Mucosa of descending colon (tissue), 3 donors: ENCODE results near the gene TM7SF2. TPM values are rescaled to one million over a fixed set of nuclear protein-coding genes. Genes with fewer than 3 reads are reported as not detected.
A peak's percentile ranks its signal among the peaks of the same experiment; 100 is the strongest.

Source experiments
- ATAC-seq: fragments of 200-7000 bp; cut with Tn5 transposase; one replicate; pipeline ENCODE4 v1.9.1; 2020; ENCODE audit warnings: mild to moderate bottlenecking, moderate library complexity
- DNase-seq, 3 donors: peaks; one replicate each; pipeline ENCODE4 v3.0.0-alpha.2; 2020
- H3K36me3 ChIP-seq: fragments of 200-600 bp; one replicate; pipeline ENCODE4 v1.8.0; 2021; ENCODE audit warnings: low read depth, mild to moderate bottlenecking
- H3K4me1 ChIP-seq: fragments of 200-600 bp; one replicate; pipeline ENCODE4 v1.8.0; 2021; ENCODE audit warnings: low read depth, mild to moderate bottlenecking
- H3K4me3 ChIP-seq: fragments of 200-600 bp; one replicate; pipeline ENCODE4 v1.8.0; 2021; ENCODE audit warnings: mild to moderate bottlenecking
- H3K9me3 ChIP-seq: fragments of 200-600 bp; one replicate; pipeline ENCODE4 v1.8.0; 2021; ENCODE audit warnings: mild to moderate bottlenecking
- CTCF ChIP-seq: fragments of 200-600 bp; IDR thresholded peaks from one replicate; pipeline ENCODE4 v1.8.0; 2022; ENCODE audit warnings: antibody characterized with exemption, mild to moderate bottlenecking
- intact Hi-C, 2 donors: fragments of 100-400 bp; cut with DNase I in 1 of 2; cut with micrococcal nuclease in 1 of 2; formaldehyde crosslinking; loops; one replicate each; pipeline versions ENCODE4 v1.11.0 to v1.11.1; 2022; cut with DNase I, micrococcal nuclease
- total RNA-seq, 3 donors: library from RNA; stranded (reverse); fragmentation: NEBNext Ultra II Directional in 2 of 3; extraction: Animal tissue kit (Norgen Biotek cat#: 25700) in 2 of 3; gene quantifications; one replicate each; pipeline versions ENCODE4 v1.2.1 to v1.2.4, GENCODE V29; 2021 to 2023
- donor health status: DM: no; HTN: no; CAD: no; lungs with moderate emphysema.
- donor health status: DM: no; HTN: no; CAD: no.
- donor health status: DM: no; HTN: yes; CAD: no.

Gene TM7SF2
- total RNA-seq, 3 donors from 2014 or later: 13.1 to 25.7 (median 23.6) TPM

DNA sequence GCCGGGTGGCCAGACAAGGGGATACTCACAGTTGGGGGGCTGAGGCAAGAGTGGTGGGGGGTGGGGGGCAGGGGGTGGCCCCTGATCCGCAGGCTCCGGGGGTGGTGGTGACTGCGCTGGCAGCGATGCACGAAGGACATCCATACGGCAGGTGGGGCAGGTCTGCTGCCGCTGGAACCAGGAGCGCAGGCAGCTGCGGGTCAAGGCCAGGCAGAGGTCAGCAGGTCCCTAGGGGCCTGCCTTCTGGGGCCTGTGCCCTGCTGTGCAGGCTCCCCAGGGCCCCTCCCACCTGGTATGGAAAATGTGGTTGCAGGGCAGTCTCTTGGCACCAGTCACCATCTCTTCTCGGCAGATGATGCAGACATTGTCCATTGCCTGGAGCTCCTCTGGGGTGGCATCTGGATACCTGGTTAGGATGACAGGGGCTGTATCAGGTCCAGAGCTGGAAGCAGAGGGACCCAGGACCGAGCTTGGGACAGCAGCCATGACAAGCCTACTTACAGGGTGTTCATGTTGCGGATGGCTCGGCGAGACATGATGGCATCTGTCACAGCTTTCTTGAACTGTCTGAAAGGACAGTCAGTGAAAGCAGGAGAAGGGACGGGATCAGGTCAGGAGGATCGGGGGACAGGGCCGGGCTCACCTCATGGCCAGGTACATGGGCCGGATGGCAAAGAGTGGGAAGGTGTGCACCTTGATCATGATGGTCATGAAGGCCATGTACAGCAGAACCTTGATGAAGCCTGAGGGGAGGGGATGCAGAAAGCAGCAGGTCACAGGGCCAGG lies 19.2 kb downstream of the TM7SF2 start:
- no peak for TF ChIP-seq CTCF
- ATAC-seq: no peak
- H3K9me3 ChIP-seq: no peaks in the 10 kb centered on the region
- peaks cover 31% of the 10 kb centered on the region for H3K36me3 ChIP-seq
- peak in 1 of 3 donors; percentile 25 for DNase-seq
- intact Hi-C loops: no loop called here
- peaks cover 19% of the 10 kb centered on the region for H3K4me1 ChIP-seq
- H3K4me3 ChIP-seq: no peak overlapping the region

- DNase-seq: no peak
- H3K4me1 ChIP-seq: peaks cover 22% of the 10 kb centered on the region
- no peak for TF ChIP-seq CTCF
- peaks cover 27% of the 10 kb centered on the region for H3K36me3 ChIP-seq
- H3K4me3 ChIP-seq: no peak overlapping the region
- intact Hi-C loops: no loop called here
- no peak for ATAC-seq
- H3K9me3 ChIP-seq: no peaks in the 10 kb centered on the region
Measured at GRCh38 chr11:65131417-65131776, 19.7 kb downstream of the TM7SF2 start.

GRCh38 chr11:65131895-65132237 lies 20.2 kb downstream of the TM7SF2 start:
- ATAC-seq: no peak
- Histone ChIP-seq H3K4me3 (no peak overlapping the region), H3K36me3 (peaks cover 22% of the 10 kb centered on the region), H3K4me1 (peaks cover 22% of the 10 kb centered on the region), H3K9me3 (no peaks in the 10 kb centered on the region)
- DNase-seq: no peak
- TF ChIP-seq CTCF: no peak
- intact Hi-C loops: no loop called here

DNA sequence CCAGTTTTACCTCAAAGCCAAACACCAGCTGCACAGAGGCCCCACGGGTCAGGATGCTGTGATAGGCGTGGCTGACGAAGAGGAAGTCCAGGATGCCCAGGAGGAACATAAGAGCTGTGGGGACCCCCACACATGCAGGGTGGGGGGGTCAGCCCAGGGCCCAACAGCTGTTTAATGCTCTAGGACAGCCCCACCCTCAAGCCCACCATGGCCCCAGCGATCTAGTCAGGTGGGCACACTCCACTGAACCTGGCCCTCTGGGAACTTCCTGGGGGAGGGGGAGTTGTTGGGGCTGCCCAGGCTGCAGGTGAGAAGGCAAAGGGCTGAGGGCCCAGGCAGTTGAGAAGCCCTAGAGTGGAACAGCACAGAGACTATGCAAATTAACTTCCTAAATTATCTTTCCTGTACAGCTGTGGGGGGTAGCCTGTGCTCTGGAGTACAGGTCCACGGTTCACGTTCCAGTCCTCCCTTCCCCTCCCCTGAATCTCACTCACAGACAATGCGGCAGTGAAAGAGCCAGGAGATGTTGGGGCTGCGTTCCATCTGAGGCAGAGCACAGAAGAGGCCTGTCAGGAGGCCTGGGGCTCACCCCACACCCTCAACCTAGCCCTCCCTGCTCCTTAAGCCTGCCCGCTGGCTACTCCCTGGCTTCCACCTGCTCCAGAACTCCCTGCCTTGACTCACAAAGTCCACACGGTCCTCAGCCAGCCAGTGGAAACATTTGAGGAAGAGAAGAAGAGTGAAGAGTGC lies 20.7 kb downstream of the TM7SF2 start:
- no peaks in the 10 kb centered on the region for H3K9me3 ChIP-seq
- no peak for ATAC-seq
- DNase-seq: peak in 2 of 3 donors; percentile 42 to 68
- peaks cover 22% of the 10 kb centered on the region for H3K36me3 ChIP-seq
- no peak overlapping the region for H3K4me3 ChIP-seq
- intact Hi-C loops: no loop called here
- peaks cover 22% of the 10 kb centered on the region for H3K4me1 ChIP-seq
- TF ChIP-seq CTCF: no peak

GRCh38 chr11:65132988-65133700 lies 21.5 kb downstream of the TM7SF2 start:
- H3K4me1 ChIP-seq: peaks cover 22% of the 10 kb centered on the region
- DNase-seq (peak; percentile 89 to 94 (median 91)), ATAC-seq (peak; percentile 51)
- TF ChIP-seq CTCF: no peak
- intact Hi-C loops: no loop called here
- H3K9me3 ChIP-seq: no peaks in the 10 kb centered on the region
- H3K4me3 ChIP-seq: peak overlapping the region; percentile 92
- peaks cover 22% of the 10 kb centered on the region for H3K36me3 ChIP-seq
